ENCODE results near the gene ITSN1. TPM values are rescaled to one million over a fixed set of nuclear protein-coding genes. Genes with fewer than 3 reads are reported as not detected.
"Not testable (repeated sequence)": the region's sequence is repeated elsewhere in the genome, so short reads cannot be mapped to it uniquely, and the experiment has no call there.

ITSN1 gene
- total RNA-seq, 1 donor from 2014 or later = 44.3 TPM

GRCh38 chr21:33762803-33763581 is 120.7 kb downstream of the ITSN1 start:
- no peak for DNase-seq (ENCODE audit: extremely low read depth, low read depth, low spot score)

GRCh38 chr21:33763582-33763899 is 121.2 kb downstream of the ITSN1 start:
- no peak for DNase-seq (ENCODE audit: extremely low read depth, low read depth, low spot score)

GRCh38 chr21:33767236-33767635 is 124.9 kb downstream of the ITSN1 start:
- no peak for DNase-seq (ENCODE audit: extremely low read depth, low read depth, low spot score)

- no peak for DNase-seq (ENCODE audit: extremely low read depth, low read depth, low spot score)
Observed at GRCh38 chr21:33767960-33768359, 125.7 kb downstream of the ITSN1 start.

GRCh38 chr21:33769057-33769456 is 126.8 kb downstream of the ITSN1 start:
- DNase-seq (ENCODE audit: extremely low read depth, low read depth, low spot score) = no peak

- no peak for DNase-seq (ENCODE audit: extremely low read depth, low read depth, low spot score)
Observed at GRCh38 chr21:33770542-33770941, 128.2 kb downstream of the ITSN1 start.

GRCh38 chr21:33771976-33772375 is 129.7 kb downstream of the ITSN1 start:
- DNase-seq (ENCODE audit: extremely low read depth, low read depth, low spot score) = no peak

- DNase-seq (ENCODE audit: extremely low read depth, low read depth, low spot score) = no peak
Observed at GRCh38 chr21:33774551-33774950, 132.2 kb downstream of the ITSN1 start.

- DNase-seq (ENCODE audit: extremely low read depth, low read depth, low spot score) = no peak
Observed at GRCh38 chr21:33775100-33775828, 133.0 kb downstream of the ITSN1 start.

- DNase-seq (ENCODE audit: extremely low read depth, low read depth, low spot score) = no peak
Observed at GRCh38 chr21:33780631-33781030, 138.3 kb downstream of the ITSN1 start.

- no peak for DNase-seq (ENCODE audit: extremely low read depth, low read depth, low spot score)
Observed at GRCh38 chr21:33781121-33781520, 138.8 kb downstream of the ITSN1 start.

GRCh38 chr21:33783187-33783979 is 141.1 kb downstream of the ITSN1 start:
- no peak for DNase-seq (ENCODE audit: extremely low read depth, low read depth, low spot score)

GRCh38 chr21:33787431-33787830 is 145.1 kb downstream of the ITSN1 start:
- no peak for DNase-seq (ENCODE audit: extremely low read depth, low read depth, low spot score)

GRCh38 chr21:33788438-33788837 is 146.1 kb downstream of the ITSN1 start:
- DNase-seq (ENCODE audit: extremely low read depth, low read depth, low spot score) = not testable (repeated sequence)

GRCh38 chr21:33789697-33790096 is 147.4 kb downstream of the ITSN1 start:
- no peak for DNase-seq (ENCODE audit: extremely low read depth, low read depth, low spot score)

GRCh38 chr21:33791073-33791472 is 148.8 kb downstream of the ITSN1 start:
- DNase-seq (ENCODE audit: extremely low read depth, low read depth, low spot score) = no peak

- no peak for DNase-seq (ENCODE audit: extremely low read depth, low read depth, low spot score)
Observed at GRCh38 chr21:33794596-33794995, 152.3 kb downstream of the ITSN1 start.

GRCh38 chr21:33797565-33797964 is 155.3 kb downstream of the ITSN1 start:
- no peak for DNase-seq (ENCODE audit: extremely low read depth, low read depth, low spot score)

GRCh38 chr21:33799378-33800090 is 157.2 kb downstream of the ITSN1 start:
- DNase-seq (ENCODE audit: extremely low read depth, low read depth, low spot score) = no peak

- DNase-seq (ENCODE audit: extremely low read depth, low read depth, low spot score) = no peak
Observed at GRCh38 chr21:33800753-33801423, 158.6 kb downstream of the ITSN1 start.
